Skin epidermis (tissue), 12 donors: ENCODE results near the gene NFILZ.

Experiments used
- H3K27ac ChIP-seq, 21 experiments: fragments of 200-600 bp; sonication (generic) in 11 of 21; one replicate each; pipeline ENCODE4 v1.5.0; 2020; ENCODE audit warnings: mild to moderate bottlenecking in 3 of 21, inconsistent platforms in 2 of 21, moderate library complexity in 2 of 21
- H3K4me3 ChIP-seq, 7 experiments: fragments of 200-600 bp; sonication (generic) in 2 of 7; one replicate each; pipeline ENCODE4 v1.5.0; 2020; ENCODE audit warnings: inconsistent platforms in 2 of 7, mild to moderate bottlenecking in 2 of 7, moderate library complexity in 1 of 7

NFILZ gene

GRCh38 chr19:8638078-8638619 is 7.7 kb downstream of the NFILZ start:
- no peak overlapping the region for H3K4me3 ChIP-seq

DNA sequence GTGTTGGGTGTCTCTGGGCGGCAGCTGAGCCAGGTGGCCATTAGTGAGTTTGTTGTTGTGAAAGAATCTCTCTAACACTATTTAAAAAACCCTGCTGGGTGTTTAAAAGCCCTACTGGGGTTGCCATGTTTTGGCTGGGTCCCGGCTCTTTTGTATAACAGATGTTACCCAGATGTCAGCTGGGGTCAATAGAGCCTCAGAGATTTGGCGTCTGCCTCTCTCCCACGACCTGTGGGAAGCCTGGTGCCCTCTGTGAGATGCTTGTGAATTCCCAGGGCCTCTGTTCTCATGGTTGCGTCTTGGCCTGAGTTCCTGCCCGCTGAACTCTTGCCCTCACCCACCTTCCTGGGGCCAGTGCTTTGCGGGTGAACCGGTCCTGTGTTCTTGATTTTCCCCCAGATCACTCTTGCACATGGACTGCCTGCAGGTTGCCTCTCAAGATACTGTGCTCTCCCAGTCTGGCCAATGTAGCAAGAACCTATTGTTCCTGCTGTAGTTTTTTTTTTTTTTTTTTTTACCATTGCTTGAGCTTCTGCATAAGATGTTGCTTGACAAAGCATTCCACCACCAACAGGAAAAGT is 9.5 kb downstream of the NFILZ start:
- H3K27ac ChIP-seq = peak overlapping the region in 7 of 21 experiments; percentile 1 to 69 (median 39)
- no peak overlapping the region for H3K4me3 ChIP-seq

More at GRCh38 chr19:8638078-8638619, 7.7 kb downstream of the NFILZ start:
- H3K27ac ChIP-seq = no peak overlapping the region

- no peak overlapping the region for H3K4me3 ChIP-seq
- H3K27ac ChIP-seq = peak overlapping the region in 5 of 21 experiments; percentile 1 to 69 (median 10)
Measured at GRCh38 chr19:8640402-8641004, 10.1 kb downstream of the NFILZ start.

DNA sequence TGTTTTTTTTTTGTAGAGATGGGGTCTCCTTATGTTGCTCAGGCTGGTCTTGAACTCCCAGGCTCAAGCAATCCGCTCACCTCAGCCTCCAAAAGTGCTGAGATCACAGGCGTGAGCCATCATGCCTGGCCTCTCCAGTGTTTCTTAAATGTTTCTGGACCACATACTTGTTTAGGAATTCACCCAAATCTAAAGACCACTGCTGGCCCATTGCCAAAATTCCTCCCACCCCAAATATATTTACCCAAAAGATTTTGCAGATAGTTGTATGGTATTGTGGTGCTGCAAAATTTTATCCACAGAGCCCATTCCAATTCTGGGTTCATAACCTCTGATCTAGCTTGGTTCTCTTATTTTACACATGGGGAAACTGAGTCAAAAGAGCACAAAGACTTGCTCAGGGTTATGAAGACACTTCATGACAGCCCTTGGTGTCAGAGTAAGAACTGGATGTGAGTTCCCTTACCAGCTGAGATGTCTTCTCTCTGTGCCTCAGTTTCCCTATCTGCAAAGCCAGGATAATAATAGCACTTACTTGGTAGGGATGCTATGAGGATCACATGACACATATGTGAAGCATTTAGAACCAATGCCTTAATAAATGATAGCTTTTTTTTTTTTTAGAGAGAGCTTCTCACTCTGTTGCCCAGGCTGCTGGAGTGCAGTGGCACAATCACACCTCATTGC is 10.9 kb downstream of the NFILZ start:
- Histone ChIP-seq H3K27ac (no peak overlapping the region), H3K4me3 (no peak overlapping the region)

DNA sequence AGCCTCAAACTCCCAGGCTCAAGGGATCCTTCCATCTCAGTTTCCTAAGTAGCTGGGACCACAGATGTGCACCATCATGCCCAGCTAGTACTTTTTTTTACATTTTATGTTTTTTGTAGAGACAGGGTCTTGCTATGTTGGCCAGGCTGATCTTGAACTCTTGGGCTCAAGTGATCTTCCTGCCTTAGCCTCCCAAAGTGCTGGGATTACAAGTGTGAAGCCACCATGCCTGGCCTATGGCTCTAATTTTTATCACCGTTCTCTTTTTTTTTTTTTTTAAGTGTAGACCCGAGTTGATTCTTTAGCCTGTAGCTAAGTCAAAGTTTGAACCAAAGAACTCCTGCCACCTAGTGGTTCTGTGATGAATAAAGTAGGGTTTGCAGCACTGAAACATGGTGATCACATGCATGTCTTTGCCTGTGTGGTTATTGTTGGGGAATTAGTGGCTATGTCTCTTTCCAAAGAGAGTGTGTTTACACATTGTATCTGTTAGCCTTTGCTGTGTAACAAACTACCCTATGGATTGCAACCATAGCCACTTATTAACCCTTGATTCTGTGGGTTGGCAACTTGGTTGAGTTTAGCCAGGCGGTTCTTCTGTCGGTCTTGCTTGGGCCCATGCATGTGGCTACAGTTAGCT is 11.6 kb downstream of the NFILZ start:
- Histone ChIP-seq H3K4me3 (no peak overlapping the region), H3K27ac (no peak overlapping the region)

- H3K27ac ChIP-seq = no peak overlapping the region
- no peak overlapping the region for H3K4me3 ChIP-seq
Measured at GRCh38 chr19:8642561-8642960, 12.1 kb downstream of the NFILZ start.

DNA sequence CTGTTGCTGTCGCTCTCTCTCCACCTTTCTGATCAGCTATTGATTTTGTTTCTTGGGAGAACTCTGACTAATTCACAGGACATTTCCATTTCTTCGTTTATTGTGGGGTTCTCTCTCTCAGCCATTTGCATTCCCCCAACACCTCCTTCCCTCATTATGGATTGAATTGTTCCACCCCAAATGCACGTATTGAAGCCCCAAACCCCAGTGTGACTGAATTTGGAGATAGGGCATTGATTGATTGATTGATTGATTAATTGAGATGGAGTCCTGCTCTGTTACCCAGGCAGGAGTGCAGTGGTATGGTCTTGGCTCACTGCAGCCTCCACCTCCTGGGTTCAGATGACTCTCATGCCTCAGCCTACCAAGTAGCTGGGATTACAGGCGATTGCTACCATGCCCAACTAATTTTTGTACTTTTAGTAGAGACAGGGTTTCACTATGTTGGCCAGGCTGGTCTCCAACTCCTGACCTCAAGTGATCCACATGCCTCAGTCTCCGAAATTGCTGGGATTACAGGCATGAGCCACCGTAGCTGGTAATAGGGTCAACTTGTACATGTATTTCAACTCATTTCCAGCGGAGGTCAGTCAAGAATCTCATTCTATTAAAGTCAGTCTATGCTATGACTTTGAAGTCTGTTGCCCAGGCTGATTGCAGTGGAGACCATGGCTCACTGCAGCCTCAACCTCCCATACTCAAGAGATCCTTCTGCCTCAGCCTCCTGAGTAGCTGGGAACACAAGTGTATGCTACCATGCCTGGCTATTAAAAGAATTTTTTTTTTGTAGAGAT is 13.6 kb downstream of the NFILZ start:
- H3K27ac ChIP-seq = no peak overlapping the region
- H3K4me3 ChIP-seq = no peak overlapping the region

- peak overlapping the region in 1 of 21 experiments; percentile 2 for H3K27ac ChIP-seq
- H3K4me3 ChIP-seq = no peak overlapping the region
Measured at GRCh38 chr19:8648240-8648639, 17.8 kb downstream of the NFILZ start.

GRCh38 chr19:8654591-8655339 is 24.3 kb downstream of the NFILZ start:
- H3K27ac ChIP-seq = no peak overlapping the region
- H3K4me3 ChIP-seq = peak overlapping the region in 1 of 7 experiments; percentile 14

GRCh38 chr19:8655340-8655709 is 24.9 kb downstream of the NFILZ start:
- Histone ChIP-seq H3K4me3 (no peak overlapping the region), H3K27ac (no peak overlapping the region)

DNA sequence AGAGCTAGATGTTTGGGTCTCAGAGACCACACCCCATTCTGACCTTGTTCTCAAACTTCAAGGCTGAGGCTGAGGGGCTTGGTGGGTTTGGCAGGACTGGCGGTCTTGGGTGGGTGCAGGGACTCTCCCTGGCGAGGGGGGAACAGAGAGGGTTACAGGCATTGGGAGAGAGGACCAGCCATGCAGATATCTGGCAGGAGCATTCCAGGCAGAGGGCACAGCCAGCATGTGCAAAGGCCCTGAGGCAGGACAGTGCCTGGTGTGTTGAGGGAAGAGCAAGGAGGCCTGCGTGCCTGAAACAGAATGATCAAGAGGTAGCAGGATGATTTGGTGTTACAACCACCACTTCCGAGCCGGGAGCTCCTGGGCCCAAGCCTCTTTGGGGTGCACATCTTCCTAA is 27.4 kb downstream of the NFILZ start:
- H3K27ac ChIP-seq = no peak overlapping the region
- no peak overlapping the region for H3K4me3 ChIP-seq

DNA sequence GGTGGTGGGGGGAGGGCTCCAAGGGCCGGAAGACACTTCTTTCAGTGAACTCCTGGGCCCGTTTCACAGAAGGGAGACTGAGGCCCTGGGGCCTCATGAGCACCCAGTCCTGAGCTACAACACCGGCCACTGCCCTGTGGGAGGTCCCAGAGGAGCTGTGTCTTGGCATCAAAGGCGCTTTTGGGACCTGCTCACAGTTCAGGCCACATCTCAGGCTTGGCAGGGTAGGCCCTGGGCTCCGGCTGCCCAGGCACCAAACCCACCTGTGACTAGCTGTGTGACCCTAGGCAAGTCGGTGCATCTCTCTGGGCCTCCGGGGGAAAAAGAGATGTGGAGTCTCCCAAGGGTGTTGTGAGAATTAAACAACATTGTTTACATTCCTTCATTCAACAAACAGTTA is 29.5 kb downstream of the NFILZ start:
- Histone ChIP-seq H3K4me3 (no peak overlapping the region), H3K27ac (no peak overlapping the region)

DNA sequence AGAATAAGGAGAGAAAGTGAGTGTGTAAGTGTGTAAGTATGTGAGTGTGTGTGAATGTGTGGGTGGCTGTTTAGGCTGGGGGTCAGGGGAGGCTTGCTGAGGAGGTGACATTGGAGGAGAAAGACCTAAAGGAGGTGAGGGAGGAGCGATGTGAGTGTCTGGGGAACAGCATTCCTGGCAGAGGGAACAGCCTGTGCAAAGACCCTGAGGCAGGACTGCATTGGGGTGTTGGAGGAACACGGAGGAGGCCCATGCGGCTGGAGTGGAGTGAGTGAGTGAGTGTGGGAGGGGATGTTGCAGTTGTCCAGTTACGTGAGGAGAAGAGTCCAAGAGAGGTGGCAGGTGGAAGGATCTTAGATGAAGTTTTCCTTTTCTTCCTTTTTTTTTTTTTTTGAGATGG is 31.8 kb downstream of the NFILZ start:
- Histone ChIP-seq H3K4me3 (no peak overlapping the region), H3K27ac (no peak overlapping the region)

- peak overlapping the region in 1 of 21 experiments; percentile 29 for H3K27ac ChIP-seq
Measured at GRCh38 chr19:8663920-8664670, 33.7 kb downstream of the NFILZ start.

GRCh38 chr19:8664671-8665057 is 34.2 kb downstream of the NFILZ start:
- Histone ChIP-seq H3K4me3 (no peak overlapping the region), H3K27ac (peak overlapping the region in 1 of 21 experiments; percentile 33)

More at GRCh38 chr19:8663920-8664670, 33.7 kb downstream of the NFILZ start:
- no peak overlapping the region for H3K4me3 ChIP-seq

- Histone ChIP-seq H3K27ac (no peak overlapping the region), H3K4me3 (no peak overlapping the region)
Measured at GRCh38 chr19:8665468-8666213, 35.2 kb downstream of the NFILZ start.

DNA sequence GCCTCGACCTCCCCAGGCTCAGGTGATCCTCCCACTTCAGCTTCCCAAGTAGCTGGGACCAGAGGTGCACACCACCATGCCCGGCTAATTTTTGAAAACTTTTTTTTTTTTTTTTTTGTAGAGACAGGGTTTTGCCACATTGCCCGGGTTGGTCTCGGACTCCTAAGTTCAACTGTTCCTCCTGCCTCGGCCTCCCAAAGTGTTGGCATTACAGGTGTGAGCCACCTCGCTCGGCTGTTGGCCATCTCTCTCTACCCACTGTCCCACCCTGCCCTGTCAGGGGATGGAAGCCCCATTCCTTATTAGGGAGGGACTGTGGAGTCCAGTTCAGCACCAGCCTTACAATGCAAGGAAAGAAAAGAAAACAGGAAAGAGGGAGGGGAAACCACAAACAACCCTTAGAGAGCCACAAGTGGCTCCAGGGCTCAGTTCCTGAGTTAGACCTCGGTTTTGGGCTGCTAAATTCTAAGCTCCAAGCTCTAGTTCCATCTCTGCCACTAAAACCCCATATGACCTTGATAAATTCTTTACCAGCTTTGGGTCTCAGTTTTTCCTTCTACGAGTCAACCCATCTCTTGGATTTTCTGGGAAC is 36.5 kb downstream of the NFILZ start:
- Histone ChIP-seq H3K27ac (no peak overlapping the region), H3K4me3 (no peak overlapping the region)
